Femur (tissue), 1 donor: ENCODE results near the gene PCDHA4.
"Not testable (repeated sequence)": the region's sequence is repeated elsewhere in the genome, so short reads cannot be mapped to it uniquely, and the experiment has no call there.

ENCODE experiments used
- DNase-seq: peaks from one replicate; pipeline ENCODE4 v3.0.0-alpha.2; 2017

The PCDHA4 gene

DNA sequence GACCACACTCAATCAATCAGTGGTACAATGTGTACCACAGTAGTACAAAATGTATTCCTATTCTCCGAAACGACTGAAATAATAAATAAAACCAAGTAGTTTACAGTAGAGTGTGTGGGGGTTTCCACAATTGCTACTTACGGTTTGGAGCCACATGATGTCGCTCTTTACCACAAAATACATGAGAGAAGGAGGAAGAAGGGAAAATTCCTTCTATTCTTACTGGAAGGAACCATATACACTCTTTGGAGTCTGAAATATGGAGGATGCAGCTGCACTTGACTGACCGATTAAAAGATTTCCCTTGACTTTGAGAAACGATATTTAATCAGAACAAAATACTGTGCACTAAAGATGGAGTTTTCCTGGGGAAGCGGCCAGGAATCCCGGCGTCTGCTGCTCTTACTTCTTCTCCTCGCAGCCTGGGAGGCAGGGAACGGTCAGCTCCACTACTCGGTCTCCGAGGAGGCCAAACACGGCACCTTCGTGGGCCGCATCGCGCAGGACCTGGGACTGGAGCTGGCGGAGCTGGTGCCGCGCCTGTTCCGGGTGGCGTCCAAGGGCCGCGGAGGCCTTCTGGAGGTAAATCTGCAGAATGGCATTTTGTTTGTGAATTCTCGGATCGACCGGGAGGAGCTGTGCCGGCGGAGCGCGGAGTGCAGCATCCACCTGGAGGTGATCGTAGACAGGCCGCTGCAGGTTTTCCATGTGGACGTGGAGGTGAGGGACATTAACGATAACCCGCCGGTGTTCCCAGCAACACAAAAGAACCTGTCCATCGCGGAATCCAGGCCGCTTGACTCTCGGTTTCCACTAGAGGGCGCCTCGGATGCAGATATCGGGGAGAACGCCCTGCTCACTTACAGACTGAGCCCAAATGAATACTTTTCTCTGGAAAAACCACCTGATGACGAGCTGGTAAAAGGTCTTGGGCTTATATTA lies at the start of gene PCDHA4:
Gene PCDHA4, plus strand, starts transcription at position 235 of the 942 bp plus-strand sequence.
- no peak for DNase-seq

- no peak for DNase-seq
Measured at GRCh38 chr5:140764177-140764973, 42.5 kb upstream of the PCDHA4 start.

DNA sequence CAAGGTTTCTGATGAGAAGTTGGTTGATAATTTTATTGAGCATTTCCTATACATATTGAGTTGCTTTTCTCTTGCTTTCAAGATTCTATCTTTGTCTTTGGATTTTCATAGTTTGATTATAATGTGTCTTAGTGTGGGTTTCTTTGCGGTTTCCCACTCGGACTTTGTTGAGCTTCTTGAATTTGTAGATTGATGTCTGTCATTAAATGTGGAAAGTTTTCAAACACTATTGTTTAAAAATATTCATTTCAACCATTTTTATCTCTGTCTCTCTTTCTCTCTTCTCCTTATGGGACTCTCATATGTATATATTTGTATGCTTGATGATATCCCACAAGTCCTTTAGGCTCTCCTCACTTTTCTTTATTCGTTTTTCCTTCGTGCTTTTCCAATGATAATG lies 39.4 kb upstream of the PCDHA4 start:
- DNase-seq = no peak

DNA sequence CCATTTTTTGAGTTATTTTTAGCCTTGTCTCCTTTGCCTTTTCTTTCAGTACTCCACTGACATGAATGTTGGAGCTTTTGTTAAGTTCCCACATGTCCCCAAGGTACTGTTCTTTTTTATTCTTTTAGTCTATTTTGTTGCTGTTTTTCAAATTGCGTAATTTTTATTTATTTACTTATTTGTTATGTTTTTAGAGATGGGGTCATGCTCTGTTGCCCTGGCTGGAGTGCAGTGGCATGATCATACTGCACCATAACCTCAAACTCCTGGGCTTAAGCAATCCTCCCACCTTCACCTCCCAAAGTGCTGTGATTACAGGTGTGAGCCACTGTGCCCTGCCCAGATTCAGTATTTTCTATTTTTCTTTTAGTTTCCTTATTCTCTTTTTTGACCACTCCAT lies 26.4 kb upstream of the PCDHA4 start:
- DNase-seq = no peak

GRCh38 chr5:140785905-140786686 lies 20.8 kb upstream of the PCDHA4 start, which contains the start of gene PCDHA1:
Gene PCDHA1 (plus strand): TSS chr5:140786140.
- no peak for DNase-seq

GRCh38 chr5:140787422-140787821 lies 19.4 kb upstream of the PCDHA4 start:
- DNase-seq = not testable (repeated sequence)

DNA sequence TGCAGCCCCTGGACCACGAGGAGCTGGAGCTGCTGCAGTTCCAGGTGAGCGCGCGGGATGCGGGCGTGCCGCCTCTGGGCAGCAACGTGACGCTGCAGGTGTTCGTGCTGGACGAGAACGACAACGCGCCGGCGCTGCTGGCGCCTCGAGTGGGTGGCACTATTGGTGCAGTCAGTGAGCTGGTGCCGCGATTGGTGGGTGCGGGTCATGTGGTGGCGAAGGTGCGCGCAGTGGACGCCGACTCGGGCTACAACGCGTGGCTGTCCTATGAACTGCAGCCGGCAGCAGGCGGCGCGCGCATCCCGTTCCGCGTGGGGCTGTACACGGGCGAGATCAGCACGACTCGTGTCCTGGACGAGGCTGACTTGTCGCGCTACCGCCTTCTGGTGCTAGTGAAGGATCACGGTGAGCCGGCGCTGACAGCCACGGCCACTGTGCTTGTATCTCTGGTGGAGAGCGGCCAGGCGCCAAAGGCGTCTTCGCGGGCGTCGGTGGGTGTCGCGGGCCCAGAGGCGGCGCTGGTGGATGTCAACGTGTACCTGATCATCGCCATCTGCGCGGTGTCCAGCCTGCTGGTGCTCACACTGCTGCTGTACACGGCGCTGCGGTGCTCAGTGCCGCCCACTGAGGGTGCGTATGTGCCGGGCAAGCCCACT lies 18.9 kb upstream of the PCDHA4 start:
- not testable (repeated sequence) for DNase-seq

- no peak for DNase-seq
Measured at GRCh38 chr5:140791089-140791488, 15.8 kb upstream of the PCDHA4 start.

GRCh38 chr5:140794595-140795258 lies 12.1 kb upstream of the PCDHA4 start, which contains the start of gene PCDHA2:
Gene PCDHA2 (plus strand): TSS chr5:140794852.
- no peak for DNase-seq

DNA sequence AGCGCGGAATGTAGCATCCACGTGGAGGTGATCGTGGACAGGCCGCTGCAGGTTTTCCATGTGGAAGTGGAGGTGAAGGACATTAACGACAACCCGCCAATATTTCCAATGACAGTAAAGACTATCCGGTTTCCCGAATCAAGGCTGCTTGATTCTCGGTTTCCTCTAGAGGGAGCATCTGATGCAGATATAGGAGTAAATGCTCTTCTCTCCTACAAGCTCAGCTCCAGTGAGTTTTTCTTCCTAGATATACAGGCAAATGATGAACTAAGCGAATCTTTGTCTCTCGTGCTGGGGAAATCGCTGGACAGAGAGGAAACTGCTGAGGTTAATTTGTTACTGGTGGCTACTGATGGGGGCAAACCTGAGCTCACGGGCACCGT lies 11.6 kb upstream of the PCDHA4 start:
- DNase-seq = no peak

DNA sequence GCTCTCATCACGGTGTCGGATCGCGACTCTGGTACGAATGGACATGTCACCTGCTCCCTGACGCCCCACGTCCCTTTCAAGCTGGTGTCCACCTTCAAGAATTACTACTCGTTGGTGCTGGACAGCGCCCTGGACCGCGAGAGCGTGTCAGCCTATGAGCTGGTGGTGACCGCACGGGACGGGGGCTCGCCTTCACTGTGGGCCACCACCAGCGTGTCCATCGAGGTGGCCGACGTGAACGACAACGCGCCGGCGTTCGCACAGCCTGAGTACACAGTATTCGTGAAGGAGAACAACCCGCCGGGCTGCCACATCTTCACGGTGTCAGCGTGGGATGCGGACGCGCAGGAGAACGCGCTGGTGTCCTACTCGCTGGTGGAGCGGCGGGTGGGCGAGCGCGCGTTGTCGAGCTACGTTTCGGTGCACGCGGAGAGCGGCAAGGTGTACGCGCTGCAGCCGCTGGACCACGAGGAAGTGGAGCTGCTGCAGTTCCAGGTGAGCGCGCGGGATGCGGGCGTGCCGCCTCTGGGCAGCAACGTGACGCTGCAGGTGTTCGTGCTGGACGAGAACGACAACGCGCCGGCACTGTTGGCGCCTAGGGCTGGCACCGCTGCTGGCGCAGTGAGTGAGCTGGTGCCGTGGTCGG lies 10.7 kb upstream of the PCDHA4 start:
- not testable (repeated sequence) for DNase-seq

DNA sequence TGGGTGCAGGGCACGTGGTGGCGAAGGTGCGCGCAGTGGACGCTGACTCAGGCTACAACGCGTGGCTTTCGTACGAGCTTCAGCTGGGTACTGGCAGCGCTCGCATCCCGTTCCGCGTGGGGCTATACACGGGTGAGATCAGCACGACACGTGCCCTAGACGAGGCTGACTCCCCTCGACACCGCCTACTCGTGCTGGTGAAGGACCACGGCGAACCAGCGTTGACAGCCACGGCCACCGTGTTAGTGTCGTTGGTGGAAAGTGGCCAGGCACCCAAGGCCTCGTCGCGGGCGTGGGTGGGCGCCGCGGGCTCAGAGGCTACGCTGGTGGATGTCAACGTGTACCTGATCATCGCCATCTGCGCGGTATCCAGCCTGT lies 10.2 kb upstream of the PCDHA4 start:
- DNase-seq = no peak

DNA sequence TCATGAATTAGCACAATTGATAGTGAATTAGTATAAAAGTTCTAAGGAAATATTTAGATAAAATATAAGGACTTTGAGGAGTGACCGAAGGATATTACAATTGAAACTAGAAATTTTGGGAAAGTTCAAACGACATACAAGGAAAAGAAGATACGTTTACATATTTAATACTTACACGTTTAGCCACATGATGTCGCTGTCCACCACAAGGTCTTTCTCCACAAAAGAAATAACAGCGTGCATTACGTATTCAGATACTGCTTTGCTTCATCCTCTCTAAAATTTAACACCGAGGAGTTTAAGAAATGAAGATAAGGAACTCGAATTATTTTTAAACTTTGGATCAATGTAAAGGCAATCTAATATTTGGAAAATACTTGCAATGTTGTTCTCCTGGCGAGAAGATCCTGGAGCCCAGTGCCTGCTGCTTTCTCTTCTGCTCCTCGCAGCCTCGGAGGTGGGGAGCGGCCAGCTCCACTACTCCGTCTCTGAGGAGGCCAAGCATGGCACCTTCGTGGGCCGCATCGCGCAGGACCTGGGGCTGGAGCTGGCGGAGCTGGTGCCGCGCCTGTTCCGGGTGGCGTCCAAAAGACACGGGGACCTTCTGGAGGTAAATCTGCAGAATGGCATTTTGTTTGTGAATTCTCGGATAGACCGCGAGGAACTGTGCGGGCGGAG lies 5.9 kb upstream of the PCDHA4 start, which contains the start of gene PCDHA3:
Gene PCDHA3, plus strand, starts transcription at position 242 of the 678 bp plus-strand sequence.
- no peak for DNase-seq

DNA sequence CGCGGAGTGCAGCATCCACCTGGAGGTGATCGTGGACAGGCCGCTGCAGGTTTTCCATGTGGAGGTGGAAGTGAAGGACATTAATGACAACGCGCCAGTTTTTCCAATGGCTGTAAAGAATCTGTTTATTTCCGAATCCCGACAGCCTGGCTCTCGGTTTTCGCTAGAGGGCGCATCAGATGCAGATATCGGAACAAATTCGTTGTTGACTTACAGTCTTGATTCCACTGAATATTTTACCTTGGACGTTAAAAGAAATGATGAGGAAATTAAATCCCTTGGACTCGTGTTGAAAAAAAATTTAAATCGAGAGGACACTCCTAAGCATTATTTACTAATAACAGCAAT lies 5.4 kb upstream of the PCDHA4 start:
- no peak for DNase-seq

- not testable (repeated sequence) for DNase-seq
Measured at GRCh38 chr5:140802381-140802780, 4.5 kb upstream of the PCDHA4 start.

- no peak for DNase-seq
Measured at GRCh38 chr5:140802781-140803271, 4.0 kb upstream of the PCDHA4 start.

DNA sequence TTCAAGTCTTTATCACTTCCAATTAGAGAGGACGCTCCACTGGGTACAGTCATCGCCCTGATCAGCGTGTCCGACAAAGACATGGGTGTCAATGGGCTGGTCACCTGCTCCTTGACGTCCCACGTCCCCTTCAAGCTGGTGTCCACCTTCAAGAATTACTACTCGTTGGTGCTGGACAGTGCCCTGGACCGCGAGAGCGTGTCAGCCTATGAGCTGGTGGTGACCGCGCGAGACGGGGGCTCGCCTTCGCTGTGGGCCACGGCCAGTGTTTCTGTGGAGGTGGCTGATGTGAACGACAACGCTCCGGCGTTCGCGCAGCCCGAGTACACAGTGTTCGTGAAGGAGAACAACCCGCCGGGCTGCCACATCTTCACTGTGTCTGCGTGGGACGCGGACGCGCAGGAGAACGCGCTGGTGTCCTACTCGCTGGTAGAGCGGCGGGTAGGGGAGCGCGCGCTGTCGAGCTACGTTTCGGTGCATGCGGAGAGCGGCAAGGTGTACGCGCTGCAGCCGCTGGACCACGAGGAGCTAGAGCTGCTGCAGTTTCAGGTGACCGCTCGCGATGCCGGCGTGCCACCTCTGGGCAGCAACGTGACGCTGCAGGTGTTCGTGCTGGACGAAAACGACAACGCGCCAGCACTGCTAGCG lies 1.5 kb downstream of the PCDHA4 start:
- DNase-seq = not testable (repeated sequence)

- DNase-seq = no peak
Measured at GRCh38 chr5:140808889-140809291, 2.0 kb downstream of the PCDHA4 start.

GRCh38 chr5:140821375-140822280 lies 14.8 kb downstream of the PCDHA4 start, which contains the start of gene PCDHA5:
Gene PCDHA5 (plus strand): TSS chr5:140821613.
- no peak for DNase-seq
